Measurements from ENCODE around the gene SCRN2.

Gene SCRN2

DNA sequence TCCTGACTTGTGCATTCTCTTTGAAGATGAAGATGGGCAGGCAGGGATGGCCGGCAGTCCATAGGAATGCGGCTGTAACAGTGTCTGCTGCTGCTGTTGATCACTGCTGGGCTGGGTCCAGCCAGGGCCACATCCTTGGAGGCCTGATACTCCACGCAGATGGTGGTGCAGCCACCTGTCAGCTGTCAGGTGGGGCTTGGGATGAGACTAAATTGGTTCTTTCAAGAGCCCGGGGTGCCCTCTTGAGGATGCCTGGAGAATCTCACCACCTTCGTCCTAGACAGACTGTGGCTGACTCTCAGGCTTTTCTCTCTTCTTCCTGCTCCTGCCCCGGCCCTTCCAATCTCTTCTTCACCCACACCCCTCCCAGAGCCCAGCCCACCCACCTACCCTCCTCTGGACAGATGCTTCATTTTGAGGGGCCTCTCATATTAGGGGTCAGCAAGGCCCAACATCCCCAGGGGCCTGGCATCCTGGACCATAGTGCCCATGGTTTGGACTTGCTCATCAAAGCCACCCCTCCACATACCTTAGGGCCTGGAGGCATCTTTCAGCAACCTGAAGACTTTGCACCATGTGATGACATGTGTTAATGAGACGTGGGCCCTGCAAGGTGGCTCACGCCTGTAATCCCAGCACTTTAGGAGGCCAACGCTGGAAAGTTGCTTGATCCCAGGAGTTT, 38.6 kb downstream of the SCRN2 start:
- no peak for DNase-seq

- no peak for DNase-seq
Measured at GRCh38 chr17:47801906-47802305, 39.2 kb downstream of the SCRN2 start.

DNA sequence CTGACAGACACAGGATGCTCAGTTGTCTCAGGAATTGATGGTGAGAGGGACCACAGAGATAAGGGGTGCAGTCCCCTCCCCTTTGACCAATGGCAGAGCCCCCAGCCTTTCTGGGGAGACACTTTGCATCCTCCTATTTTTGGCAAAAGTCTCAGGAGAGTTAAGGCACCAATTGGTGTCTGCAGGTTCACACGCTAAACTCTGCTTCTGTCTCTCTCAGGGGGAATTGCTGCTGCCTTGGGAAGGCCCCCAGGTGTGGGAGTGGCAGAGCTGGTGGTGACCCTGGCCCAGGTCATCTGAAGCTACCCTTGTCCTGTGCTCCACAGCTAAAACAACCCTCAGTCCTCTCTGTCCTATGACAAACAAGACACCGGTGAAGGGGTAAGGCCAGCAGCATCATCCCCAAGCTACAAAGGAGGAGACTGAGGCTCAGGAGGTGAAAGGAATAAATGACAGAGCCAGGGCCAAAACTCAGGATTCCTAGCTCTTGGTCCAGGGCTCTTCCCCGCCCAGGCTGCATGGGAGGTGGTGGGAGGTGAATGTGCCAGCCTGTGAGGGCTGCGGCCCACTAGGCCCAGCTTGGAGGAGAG, 39.8 kb downstream of the SCRN2 start:
- no peak for DNase-seq

GRCh38 chr17:47800686-47801085, 40.4 kb downstream of the SCRN2 start:
- DNase-seq: no peak

DNA sequence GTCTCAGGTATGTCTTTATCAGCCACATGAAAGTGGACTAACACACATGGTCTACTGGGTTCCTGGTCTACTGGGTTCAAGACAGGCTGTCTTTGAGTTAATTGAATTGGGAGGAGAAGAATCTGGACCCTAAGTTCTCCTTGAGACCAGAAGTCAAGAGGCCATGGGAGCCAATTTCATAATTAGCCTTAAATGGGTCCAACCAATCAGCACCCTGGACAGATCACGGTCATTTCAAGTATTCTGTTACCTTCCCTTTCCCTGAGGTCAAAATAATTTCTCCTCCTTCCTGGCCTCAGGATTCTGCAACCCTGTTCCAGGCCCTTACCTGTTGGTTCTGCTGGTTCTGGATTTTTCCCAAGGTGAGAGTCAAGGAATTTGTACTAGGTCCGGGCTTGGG, 43.3 kb downstream of the SCRN2 start:
- DNase-seq: no peak

DNA sequence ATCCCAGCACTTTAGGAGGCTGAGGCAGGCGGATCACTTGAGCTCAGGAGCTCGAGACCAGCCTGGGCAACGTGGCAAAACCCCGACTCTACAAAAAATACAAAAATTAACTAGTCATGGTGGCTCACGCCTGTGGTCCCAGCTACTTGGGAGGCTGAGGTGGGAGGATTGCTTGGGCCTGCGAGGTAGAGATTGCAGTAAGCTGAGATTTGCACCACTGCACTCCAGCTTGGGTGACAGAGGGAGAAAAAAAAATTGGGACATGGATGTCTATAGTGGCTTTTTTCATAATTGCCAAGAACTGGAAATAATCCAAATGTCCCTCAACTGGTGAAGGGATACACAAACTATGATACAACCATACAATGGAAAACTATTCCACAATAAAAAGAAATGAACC, 48.1 kb downstream of the SCRN2 start:
- no peak for DNase-seq

- no peak for DNase-seq
Measured at GRCh38 chr17:47792457-47792856, 48.6 kb downstream of the SCRN2 start.

DNA sequence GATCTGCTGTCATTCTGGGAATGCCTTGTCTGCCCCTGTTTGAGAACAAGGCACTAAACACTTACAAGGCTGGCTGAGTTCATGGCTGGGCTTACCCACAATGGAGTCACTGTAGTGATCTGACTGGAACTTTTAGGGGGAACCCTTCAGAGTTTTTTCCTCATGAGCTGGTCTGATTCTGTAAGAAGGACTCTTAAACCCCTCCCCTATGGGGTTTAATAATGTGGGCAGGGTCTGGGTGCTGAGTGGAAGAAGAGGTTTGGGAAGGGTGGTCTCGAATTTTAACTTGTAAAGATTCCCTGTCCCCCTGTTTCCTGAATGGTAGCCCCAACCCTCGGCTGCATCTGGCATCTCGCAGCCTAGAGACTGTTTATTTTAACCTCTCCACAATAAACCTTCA, 50.0 kb downstream of the SCRN2 start:
- no peak for DNase-seq

DNA sequence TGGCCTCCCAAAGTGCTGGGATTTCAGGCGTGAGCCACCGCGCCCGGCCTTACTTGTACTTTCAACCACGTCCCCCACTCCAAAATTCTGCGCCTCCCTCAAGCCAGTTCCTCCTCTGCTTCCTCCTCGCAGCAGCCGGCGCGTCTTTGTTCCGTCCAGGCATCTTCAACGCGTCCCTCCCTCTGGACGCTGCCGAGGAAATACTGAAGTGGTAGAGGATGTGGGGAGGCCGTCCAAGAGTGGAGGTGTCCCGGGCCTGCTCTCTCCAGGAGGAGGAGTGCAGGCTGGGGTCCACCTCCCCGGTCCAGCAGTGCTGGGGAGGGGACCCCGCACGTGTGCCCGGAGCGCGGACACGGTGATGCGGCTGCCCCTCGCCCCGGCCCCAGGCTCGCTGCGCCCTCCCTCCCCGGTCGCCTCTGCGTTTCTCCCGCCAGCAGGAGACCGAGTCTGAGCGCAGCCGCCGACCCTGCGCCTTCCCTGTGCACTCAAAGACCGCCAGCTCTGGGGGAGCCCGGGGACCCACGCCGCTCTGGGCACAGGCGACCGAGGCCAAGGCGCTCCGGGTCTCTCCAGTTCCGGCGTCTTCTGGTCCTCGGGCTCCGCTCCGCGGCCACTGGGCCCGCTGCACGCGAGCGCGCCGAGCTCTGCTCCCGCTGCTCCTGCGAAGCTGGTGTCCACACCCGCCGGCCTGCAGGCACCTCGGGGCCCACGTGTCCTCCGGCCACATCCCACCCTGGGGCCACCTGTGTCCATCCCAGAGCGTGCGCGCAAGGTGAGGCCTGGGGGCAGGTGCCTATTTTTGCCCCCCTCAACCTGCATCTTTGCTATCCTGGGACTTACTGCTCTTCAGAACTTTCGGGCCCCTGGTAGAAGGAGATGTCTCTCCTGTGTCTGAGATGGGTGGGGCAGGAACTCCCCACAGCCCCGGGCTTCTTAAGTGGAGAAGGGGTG, 51.2 kb downstream of the SCRN2 start:
- DNase-seq: no peak
